ENCODE data around the gene BICD1. TPM values are rescaled to one million over a fixed set of nuclear protein-coding genes. Genes with fewer than 3 reads are reported as not detected.
A peak's percentile ranks its signal among the peaks of the same experiment; 100 is the strongest.

The BICD1 gene
- total and polyA plus RNA-seq, 2 donors (not counting 1 experiment from before 2014, with no cell fraction given): 15.2 to 93.5 TPM

DNA sequence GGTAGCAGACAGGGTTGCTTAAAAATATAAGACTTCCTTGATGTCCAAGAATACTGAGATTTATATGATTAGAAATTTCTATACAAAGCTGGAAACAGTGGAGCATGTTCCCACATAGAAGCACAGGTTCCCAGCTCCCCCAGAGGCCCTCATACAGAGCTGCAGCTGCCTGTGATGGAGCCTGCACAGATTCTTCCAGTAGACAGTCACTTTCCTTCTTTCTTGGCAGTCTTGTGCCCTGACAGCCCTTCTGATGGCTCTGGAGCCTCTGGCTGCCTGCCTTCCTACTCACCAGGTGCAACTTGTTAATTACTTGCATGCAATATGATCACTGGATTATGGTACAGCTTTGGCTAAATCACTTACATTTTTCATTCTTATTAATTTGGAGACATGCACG, 44.4 kb downstream of the BICD1 start:
- H3K4me2 ChIP-seq (replicated peaks; ENCODE audit: low read depth, low read length, poor library complexity, severe bottlenecking): no peak overlapping the region
- ChIA-PET POLR2A (no interaction called here), CTCF (interaction anchor here (1.5 kb wide), 1 partner anchor 13 kb away, joined by 4 read pairs; no protein-coding TSS in a partner anchor)
- H3K79me2 ChIP-seq (ENCODE audit: control insufficient read depth, insufficient read depth, low read length): peaks cover 11% of the 10 kb centered on the region
- no peaks in the 10 kb centered on the region for H4K20me1 ChIP-seq (ENCODE audit: control insufficient read depth, insufficient read depth, low read length, poor library complexity, severe bottlenecking)
- TF ChIP-seq, protein P1, sequence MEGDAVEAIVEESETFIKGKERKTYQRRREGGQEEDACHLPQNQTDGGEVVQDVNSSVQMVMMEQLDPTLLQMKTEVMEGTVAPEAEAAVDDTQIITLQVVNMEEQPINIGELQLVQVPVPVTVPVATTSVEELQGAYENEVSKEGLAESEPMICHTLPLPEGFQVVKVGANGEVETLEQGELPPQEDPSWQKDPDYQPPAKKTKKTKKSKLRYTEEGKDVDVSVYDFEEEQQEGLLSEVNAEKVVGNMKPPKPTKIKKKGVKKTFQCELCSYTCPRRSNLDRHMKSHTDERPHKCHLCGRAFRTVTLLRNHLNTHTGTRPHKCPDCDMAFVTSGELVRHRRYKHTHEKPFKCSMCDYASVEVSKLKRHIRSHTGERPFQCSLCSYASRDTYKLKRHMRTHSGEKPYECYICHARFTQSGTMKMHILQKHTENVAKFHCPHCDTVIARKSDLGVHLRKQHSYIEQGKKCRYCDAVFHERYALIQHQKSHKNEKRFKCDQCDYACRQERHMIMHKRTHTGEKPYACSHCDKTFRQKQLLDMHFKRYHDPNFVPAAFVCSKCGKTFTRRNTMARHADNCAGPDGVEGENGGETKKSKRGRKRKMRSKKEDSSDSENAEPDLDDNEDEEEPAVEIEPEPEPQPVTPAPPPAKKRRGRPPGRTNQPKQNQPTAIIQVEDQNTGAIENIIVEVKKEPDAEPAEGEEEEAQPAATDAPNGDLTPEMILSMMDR (IDR thresholded peaks at IDR 0.05): no peak
- no peak for TF ChIP-seq EZH2 (IDR thresholded peaks at IDR 0.05; ENCODE audit: borderline replicate concordance, insufficient read depth, low read depth, low read length, poor library complexity, severe bottlenecking)
- Mint-ChIP-seq H3K4me1 (peaks cover 5% of the 10 kb centered on the region), H3K27me3 (no peaks in the 10 kb centered on the region), H3K9me3 (ENCODE audit: insufficient read depth) (peaks cover 3% of the 10 kb centered on the region), H3K4me3 (no peak overlapping the region), H3K27ac (no peak overlapping the region)
- intact Hi-C loops (cut with micrococcal nuclease): no loop called here
- H2AFZ ChIP-seq (ENCODE audit: insufficient read depth, low read depth, low read length, poor library complexity, severe bottlenecking): no peak overlapping the region
- peaks cover 5% of the 10 kb centered on the region in 2 donors for H3K4me1 ChIP-seq (ENCODE audit: control insufficient read depth in 2 of 2, insufficient read depth in 2 of 2, low read length in 2 of 2)
- no peaks in the 10 kb centered on the region for H3K27me3 ChIP-seq (replicated peaks in 1 of 4; ENCODE audit: control extremely low read depth in 1 of 4, control insufficient read depth in 3 of 4, insufficient read depth in 4 of 4, low read length in 3 of 4)
- no peak overlapping the region for H3K9ac ChIP-seq (ENCODE audit: low read length)
- no peak overlapping the region for H3K4me3 ChIP-seq (ENCODE audit: control extremely low read depth in 1 of 5, extremely low read depth in 1 of 5, insufficient read depth in 1 of 5, low read depth in 2 of 5, low read length in 4 of 5)
- DNase-seq (no peak), ATAC-seq (ENCODE audit: low read depth) (no peak)
- no peaks in the 10 kb centered on the region for H3K36me3 ChIP-seq (replicated peaks in 1 of 2; ENCODE audit: control extremely low read depth in 1 of 2, control insufficient read depth in 1 of 2, extremely low read depth in 1 of 2, insufficient read depth in 2 of 2, low read length in 1 of 2)
- H3K27ac ChIP-seq (ENCODE audit: low read length in 2 of 2): no peak overlapping the region
- no CpG with 5 or more reads among the region's 1 CpG for WGBS (ENCODE audit: insufficient coverage)
- H3K9me3 ChIP-seq (ENCODE audit: control extremely low read depth in 1 of 3, control insufficient read depth in 2 of 3, insufficient read depth in 1 of 3, low read length in 2 of 3): peaks cover 0 to 2% (median 0%) of the 10 kb centered on the region in 3 donors

DNA sequence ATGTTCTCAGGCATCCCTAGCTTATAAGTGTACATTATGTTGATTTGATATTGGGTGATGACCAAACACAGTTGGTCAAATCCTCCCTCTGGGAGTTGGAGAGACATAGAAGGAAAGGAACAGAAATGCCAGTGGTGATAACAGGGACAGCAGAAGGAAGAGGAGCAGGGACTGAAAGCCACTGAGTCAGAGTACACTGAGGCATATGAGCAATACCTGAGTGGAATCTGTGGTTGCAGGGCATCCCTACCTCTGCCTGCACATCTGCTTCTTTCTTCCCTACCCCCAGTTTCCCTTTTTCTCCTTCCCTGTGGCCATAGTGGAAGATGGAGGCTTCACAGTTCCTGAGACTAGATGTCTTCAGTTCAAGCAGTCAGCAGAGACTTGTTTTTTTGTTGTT, 44.9 kb downstream of the BICD1 start:
- intact Hi-C loops (cut with micrococcal nuclease): no loop called here
- H3K4me3 ChIP-seq (ENCODE audit: control extremely low read depth in 1 of 5, extremely low read depth in 1 of 5, insufficient read depth in 1 of 5, low read depth in 2 of 5, low read length in 4 of 5): no peak overlapping the region
- peaks cover 5% of the 10 kb centered on the region for H3K4me1 Mint-ChIP-seq
- DNase-seq: no peak
- H3K27me3 Mint-ChIP-seq: no peaks in the 10 kb centered on the region
- H4K20me1 ChIP-seq (ENCODE audit: control insufficient read depth, insufficient read depth, low read length, poor library complexity, severe bottlenecking): no peaks in the 10 kb centered on the region
- H3K4me2 ChIP-seq (replicated peaks; ENCODE audit: low read depth, low read length, poor library complexity, severe bottlenecking): no peak overlapping the region
- H3K27ac Mint-ChIP-seq: peak overlapping the region; percentile 23
- H3K9me3 Mint-ChIP-seq (ENCODE audit: insufficient read depth): peaks cover 3% of the 10 kb centered on the region
- POLR2A ChIA-PET: no interaction called here
- H3K4me1 ChIP-seq (ENCODE audit: control insufficient read depth in 2 of 2, insufficient read depth in 2 of 2, low read length in 2 of 2): no peaks in the 10 kb centered on the region
- H3K9me3 ChIP-seq (ENCODE audit: control extremely low read depth in 1 of 3, control insufficient read depth in 2 of 3, insufficient read depth in 1 of 3, low read length in 2 of 3): peaks cover 0 to 2% (median 0%) of the 10 kb centered on the region in 3 donors
- no peak overlapping the region for H2AFZ ChIP-seq (ENCODE audit: insufficient read depth, low read depth, low read length, poor library complexity, severe bottlenecking)
- CTCF ChIA-PET: interaction anchor here (1.5 kb wide), 1 partner anchor 13 kb away, joined by 4 read pairs; no protein-coding TSS in a partner anchor
- H3K79me2 ChIP-seq (ENCODE audit: control insufficient read depth, insufficient read depth, low read length): peaks cover 6% of the 10 kb centered on the region
- no peak for TF ChIP-seq EZH2 (IDR thresholded peaks at IDR 0.05; ENCODE audit: borderline replicate concordance, insufficient read depth, low read depth, low read length, poor library complexity, severe bottlenecking)
- TF ChIP-seq, protein P1 (IDR thresholded peaks at IDR 0.05): no peak
- H3K27me3 ChIP-seq (replicated peaks in 1 of 4; ENCODE audit: control extremely low read depth in 1 of 4, control insufficient read depth in 3 of 4, insufficient read depth in 4 of 4, low read length in 3 of 4): no peaks in the 10 kb centered on the region
- H3K9ac ChIP-seq (ENCODE audit: low read length): no peak overlapping the region
- no peaks in the 10 kb centered on the region for H3K36me3 ChIP-seq (replicated peaks in 1 of 2; ENCODE audit: control extremely low read depth in 1 of 2, control insufficient read depth in 1 of 2, extremely low read depth in 1 of 2, insufficient read depth in 2 of 2, low read length in 1 of 2)
- H3K4me3 Mint-ChIP-seq: no peak overlapping the region
- H3K27ac ChIP-seq (ENCODE audit: low read length in 2 of 2): no peak overlapping the region
- ATAC-seq (ENCODE audit: low read depth): no peak
